Measurements from ENCODE around the gene OR5B12. TPM values are rescaled to one million over a fixed set of nuclear protein-coding genes. Genes with fewer than 3 reads are reported as not detected.
A peak's percentile ranks its signal among the peaks of the same experiment; 100 is the strongest.

OR5B12 gene
- total and polyA plus RNA-seq, 10 of the 15 experiments (the other 5 are each of a cell fraction or from before 2014, with no cell fraction given) = 0.29 TPM; not detected in 9

- intact Hi-C loops (cut with micrococcal nuclease; ENCODE audit: unreplicated experiment) = no loop called here
- POLR2A ChIA-PET = no interaction called here
- no peaks in the 10 kb centered on the region for H3K79me2 ChIP-seq (ENCODE audit: control insufficient read depth, insufficient read depth, low read length)
- CTCF ChIA-PET = interaction anchor here (1.0 kb wide), 1 partner anchor 90 kb away, joined by 4 read pairs; no protein-coding TSS in a partner anchor
- RAD21 ChIA-PET (ENCODE audit: unreplicated experiment) = interaction anchor here (0.8 kb wide), 1 partner anchor 61 kb away, joined by 3 read pairs; no protein-coding TSS in a partner anchor
- ATAC-seq (peak; percentile 73), DNase-seq (ENCODE audit: low read depth, low spot score) (no peak), FAIRE-seq (no peak)
- no peak overlapping the region for H3K9ac ChIP-seq (ENCODE audit: control insufficient read depth, insufficient read depth, low read length)
- H3K36me3 ChIP-seq (ENCODE audit: control insufficient read depth in 2 of 2, insufficient read depth in 2 of 2, low read length in 1 of 2) = no peaks in the 10 kb centered on the region
- H4K20me1 ChIP-seq (ENCODE audit: control insufficient read depth, insufficient read depth) = no peaks in the 10 kb centered on the region
- in situ Hi-C loops (cut with MboI) = no loop called here
- H2AFZ ChIP-seq (ENCODE audit: control insufficient read depth, low read depth, low read length) = no peak overlapping the region
- H3K27ac ChIP-seq (ENCODE audit: control insufficient read depth, insufficient read depth) = no peak overlapping the region
- no peaks in the 10 kb centered on the region for H3K9me3 ChIP-seq (replicated peaks; ENCODE audit: control insufficient read depth, insufficient read depth, low read length)
- H3K4me3 ChIP-seq = no peak overlapping the region
- no TSS peak for BruUV-seq (replicated peaks)
- H3K4me1 ChIP-seq (ENCODE audit: control insufficient read depth, insufficient read depth, low read length) = no peaks in the 10 kb centered on the region
- TF ChIP-seq SPI1 (IDR thresholded peaks at IDR 0.05; ENCODE audit: borderline replicate concordance, insufficient read depth, low read depth, low read length) (peak; percentile 82; the same call in 1 of the 2 replicates), MTA3 (IDR thresholded peaks at IDR 0.05; ENCODE audit: borderline replicate concordance, low read length) (no peak)
- SMC1A ChIA-PET (ENCODE audit: uncharacterized antibody, unreplicated experiment) = interaction anchor here (1.7 to 1.9 kb wide), 2 partner anchors 62 to 71 kb away, joined by 5 to 6 read pairs; no protein-coding TSS in a partner anchor
- 3% methylated on average over 2 of the region's 3 CpGs for whole genome bisulfite sequencing (ENCODE audit: insufficient coverage, insufficient replicate concordance, low lambda C conversion rate, missing lambda C conversion rate)
- H3K4me2 ChIP-seq (ENCODE audit: control insufficient read depth, insufficient read depth) = no peak overlapping the region
- H3K27me3 ChIP-seq (replicated peaks in 1 of 2; ENCODE audit: control insufficient read depth in 2 of 2, insufficient read depth in 2 of 2, low read length in 1 of 2) = no peaks in the 10 kb centered on the region
Measured at GRCh38 chr11:58433638-58434203, 8.3 kb downstream of the OR5B12 start.

GRCh38 chr11:58429273-58429672 lies 12.8 kb downstream of the OR5B12 start:
- intact Hi-C loops (cut with micrococcal nuclease; ENCODE audit: unreplicated experiment) = no loop called here
- ChIA-PET CTCF (no interaction called here), POLR2A (no interaction called here), RAD21 (ENCODE audit: unreplicated experiment) (no interaction called here), SMC1A (ENCODE audit: uncharacterized antibody, unreplicated experiment) (interaction anchor here (0.7 kb wide), 1 partner anchor 81 kb away, joined by 4 read pairs; no protein-coding TSS in a partner anchor)
- BruUV-seq (replicated peaks) = no TSS peak
- H3K36me3 ChIP-seq (ENCODE audit: control insufficient read depth in 2 of 2, insufficient read depth in 2 of 2, low read length in 1 of 2) = no peaks in the 10 kb centered on the region
- no peak overlapping the region for H3K4me2 ChIP-seq (ENCODE audit: control insufficient read depth, insufficient read depth)
- FAIRE-seq = no peak
- H3K9ac ChIP-seq (ENCODE audit: control insufficient read depth, insufficient read depth, low read length) = no peak overlapping the region
- no peak overlapping the region for H3K4me3 ChIP-seq
- H3K79me2 ChIP-seq (ENCODE audit: control insufficient read depth, insufficient read depth, low read length) = no peaks in the 10 kb centered on the region
- H3K27ac ChIP-seq (ENCODE audit: control insufficient read depth, insufficient read depth) = no peak overlapping the region
- no peaks in the 10 kb centered on the region for H3K27me3 ChIP-seq (replicated peaks in 1 of 2; ENCODE audit: control insufficient read depth in 2 of 2, insufficient read depth in 2 of 2, low read length in 1 of 2)
- no peak for ATAC-seq
- H3K9me3 ChIP-seq (replicated peaks; ENCODE audit: control insufficient read depth, insufficient read depth, low read length) = no peaks in the 10 kb centered on the region
- no peaks in the 10 kb centered on the region for H3K4me1 ChIP-seq (ENCODE audit: control insufficient read depth, insufficient read depth, low read length)
- in situ Hi-C loops (cut with MboI) = no loop called here
- DNase-seq (ENCODE audit: low read depth, low spot score) = no peak
- no peak overlapping the region for H2AFZ ChIP-seq (ENCODE audit: control insufficient read depth, low read depth, low read length)
- H4K20me1 ChIP-seq (ENCODE audit: control insufficient read depth, insufficient read depth) = no peaks in the 10 kb centered on the region
- TF ChIP-seq ETV6 (conservative IDR thresholded peaks at IDR 0.05 in 1 of 2, IDR thresholded peaks at IDR 0.05 in 1 of 2; ENCODE audit: borderline replicate concordance in 1 of 2, low read depth in 1 of 2) (no peak), POU2F2 (IDR thresholded peaks at IDR 0.05; ENCODE audit: borderline replicate concordance, low read depth, low read length) (no peak), PAX8 (IDR thresholded peaks at IDR 0.05) (no peak), LARP7 (IDR thresholded peaks at IDR 0.05) (no peak), E4F1 (IDR thresholded peaks at IDR 0.05; ENCODE audit: borderline replicate concordance, partially characterized antibody) (no peak)
- WGBS (ENCODE audit: insufficient coverage, insufficient replicate concordance, low lambda C conversion rate, missing lambda C conversion rate) = 0% methylated on average over 1 of the region's 1 CpG

All from GM12878 (cell line).